Measurements from ENCODE around the gene TERT.

The TERT gene

DNA sequence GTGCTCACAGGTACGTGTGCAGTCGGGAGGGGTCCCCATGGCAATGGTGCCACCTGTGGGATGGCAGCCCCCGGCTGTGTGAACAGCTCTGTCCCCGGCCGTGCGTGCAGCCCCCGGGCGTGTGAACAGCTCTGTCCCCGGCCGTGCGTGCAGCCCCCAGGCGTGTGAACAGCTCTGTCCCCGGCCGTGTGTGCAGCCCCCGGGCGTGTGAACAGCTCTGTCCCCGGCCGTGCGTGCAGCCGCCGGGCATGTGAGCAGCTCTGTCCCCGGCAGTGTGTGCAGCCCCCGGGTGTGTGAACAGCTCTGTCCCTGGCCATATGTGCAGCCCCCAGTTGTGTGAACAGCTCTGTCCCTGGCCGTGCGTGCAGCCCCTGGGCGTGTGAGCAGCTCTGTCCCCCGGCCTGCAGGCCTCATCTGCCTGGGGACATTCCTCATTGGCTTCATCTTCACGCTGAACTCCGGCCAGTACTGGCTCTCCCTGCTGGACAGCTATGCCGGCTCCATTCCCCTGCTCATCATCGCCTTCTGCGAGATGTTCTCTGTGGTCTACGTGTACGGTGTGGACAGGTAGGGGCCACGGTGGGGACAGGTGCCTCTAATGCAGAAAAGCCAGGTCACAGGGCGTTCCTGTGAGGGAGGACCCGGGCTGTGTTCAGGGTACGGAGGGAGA, 75.6 kb downstream of the TERT start:
- no peak for DNase-seq (ENCODE audit: low read depth in 2 of 2)

DNA sequence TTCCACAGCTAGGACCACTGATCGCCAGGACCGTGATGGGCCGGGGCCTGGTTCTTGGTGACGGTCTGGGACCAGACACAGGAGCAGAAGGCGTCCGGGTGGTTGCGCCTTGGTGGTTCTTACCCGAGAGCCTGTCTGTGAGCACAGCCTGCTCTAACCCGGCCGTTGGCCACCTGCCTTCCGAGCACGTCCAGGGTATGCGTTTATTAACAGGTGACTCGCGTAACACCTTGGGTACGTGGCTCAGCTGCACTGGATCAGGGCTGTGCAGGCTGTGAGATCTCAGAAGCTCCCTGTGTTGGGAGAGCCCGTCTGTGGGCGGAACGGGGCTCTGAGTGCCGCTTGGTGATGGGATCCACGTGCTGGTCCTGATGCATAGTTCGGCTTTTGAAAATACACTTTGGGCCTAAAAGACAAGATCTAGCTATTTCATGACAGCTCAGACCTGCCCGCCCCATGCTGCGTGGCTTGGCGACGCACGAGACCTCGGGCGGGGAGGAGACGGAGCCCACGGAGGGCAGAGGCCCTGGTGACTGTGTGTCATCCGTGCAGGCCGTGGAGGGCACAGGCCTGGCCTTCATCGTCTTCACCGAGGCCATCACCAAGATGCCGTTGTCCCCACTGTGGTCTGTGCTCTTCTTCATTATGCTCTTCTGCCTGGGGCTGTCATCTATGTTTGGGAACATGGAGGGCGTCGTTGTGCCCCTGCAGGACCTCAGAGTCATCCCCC, 76.4 kb downstream of the TERT start:
- no peak for DNase-seq (ENCODE audit: low read depth in 2 of 2)

DNA sequence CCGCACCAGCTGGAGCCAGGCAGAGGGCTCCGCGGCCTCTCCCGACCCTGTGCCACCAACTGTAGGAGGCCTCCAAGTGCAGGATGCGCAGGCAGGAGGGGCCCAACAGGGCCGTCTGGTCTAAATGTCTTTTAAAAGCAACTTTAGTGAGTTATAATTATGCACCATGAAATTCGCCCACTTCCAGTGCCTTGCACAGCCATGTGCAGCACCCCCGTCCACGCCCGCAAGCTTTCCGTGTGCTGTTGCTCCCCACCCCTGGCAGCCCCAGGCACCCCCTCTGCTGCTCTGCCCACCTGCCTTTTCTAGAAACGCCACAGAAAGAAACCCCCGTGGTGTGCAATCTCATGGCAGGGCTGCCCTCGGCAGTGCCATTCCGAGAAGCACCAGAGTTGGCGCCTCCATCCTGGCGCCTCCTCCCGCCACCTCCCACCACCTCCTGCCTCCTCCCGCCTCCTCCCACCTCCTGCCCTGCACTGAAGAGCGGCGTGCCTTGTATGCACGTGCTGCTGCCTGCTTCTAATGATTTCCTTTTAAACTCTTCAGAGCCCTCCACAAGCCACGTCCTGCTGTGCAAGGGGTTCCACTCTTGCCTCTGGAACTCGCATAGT, 77.2 kb downstream of the TERT start:
- no peak for DNase-seq (ENCODE audit: low read depth in 2 of 2)

DNA sequence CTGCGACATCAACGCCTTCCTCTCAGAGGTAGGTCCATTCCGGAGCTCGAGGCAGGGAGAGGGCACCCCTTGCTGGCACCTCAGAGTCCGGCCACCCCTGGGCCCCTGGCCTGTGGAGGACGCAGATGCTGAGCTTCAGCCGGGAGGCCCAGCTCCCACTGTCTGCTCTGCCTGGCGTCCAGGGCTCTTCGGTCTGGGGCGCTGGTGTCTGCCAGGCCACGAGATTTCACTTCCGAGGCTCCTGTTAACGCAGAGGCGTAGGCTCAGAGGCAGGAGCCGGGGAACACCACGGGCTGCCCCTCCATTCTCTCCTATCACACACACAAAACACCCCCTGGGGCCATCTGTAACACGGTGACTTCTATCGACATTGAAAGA, 78.0 kb downstream of the TERT start:
- DNase-seq (ENCODE audit: low read depth in 2 of 2), result no peak

DNA sequence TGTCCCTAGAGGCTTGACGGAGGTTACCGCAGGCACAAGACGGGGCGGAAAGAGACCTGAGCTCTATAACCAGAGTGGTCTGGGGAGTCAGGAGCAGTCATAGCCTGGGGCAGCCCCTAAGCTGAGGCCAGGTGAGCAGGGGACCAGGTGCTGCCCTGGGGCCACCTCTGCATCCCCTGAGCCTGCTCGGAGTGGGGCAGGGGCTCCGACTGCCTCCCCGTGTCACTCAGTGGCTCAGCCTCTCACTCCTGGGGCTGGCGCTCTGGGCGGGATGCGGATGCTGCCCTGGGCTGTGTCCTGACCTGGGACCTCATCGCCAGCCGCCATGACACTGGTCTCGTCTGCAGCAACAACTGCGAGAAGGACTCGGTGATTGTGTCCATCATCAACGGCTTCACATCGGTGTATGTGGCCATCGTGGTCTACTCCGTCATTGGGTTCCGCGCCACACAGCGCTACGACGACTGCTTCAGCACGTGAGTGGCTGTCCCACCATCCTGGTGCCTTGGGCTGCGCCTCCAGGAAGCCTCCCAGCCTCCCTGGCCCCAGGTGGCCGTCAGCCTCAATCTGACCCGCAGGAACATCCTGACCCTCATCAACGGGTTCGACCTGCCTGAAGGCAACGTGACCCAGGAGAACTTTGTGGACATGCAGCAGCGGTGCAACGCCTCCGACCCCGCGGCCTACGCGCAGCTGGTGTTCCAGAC, 78.5 kb downstream of the TERT start:
- DNase-seq (ENCODE audit: low read depth in 2 of 2), result no peak

DNA sequence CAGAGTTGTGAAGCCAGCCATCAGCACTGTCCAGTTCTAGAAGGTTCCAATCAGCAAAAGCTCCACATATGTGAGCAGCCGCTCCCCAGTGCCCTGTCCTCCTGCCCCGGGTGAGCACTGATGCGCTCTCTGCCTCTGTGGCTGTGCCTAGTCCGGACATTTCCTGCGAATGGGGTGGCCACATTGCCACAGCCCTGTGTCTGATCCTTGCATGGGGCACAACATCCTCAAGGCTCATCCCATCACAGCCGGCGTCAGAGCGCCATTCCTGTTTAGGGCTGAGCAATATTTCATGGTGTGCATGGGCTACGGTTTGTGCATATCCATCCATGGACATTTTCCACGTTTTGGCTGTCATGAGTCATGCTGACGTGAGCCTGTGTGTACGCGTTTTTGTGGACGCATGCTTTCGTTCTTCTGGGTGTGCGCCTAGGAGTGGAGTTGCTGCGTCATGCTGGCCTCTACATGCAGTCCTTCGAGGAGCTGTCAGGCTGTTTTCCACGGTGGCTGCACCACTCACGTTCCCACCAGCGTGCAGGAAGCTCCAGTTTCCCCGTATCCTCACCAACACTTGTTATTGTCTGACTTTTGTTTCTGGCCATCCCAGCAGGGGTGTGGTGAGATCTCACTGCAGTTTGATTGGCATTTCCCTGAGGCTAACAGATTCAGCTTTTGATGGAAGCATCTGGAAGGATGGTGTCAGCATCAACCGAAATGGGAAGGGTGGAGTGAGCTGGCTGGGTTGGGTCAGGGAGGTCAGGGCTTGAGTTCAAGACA, 79.4 kb downstream of the TERT start:
- DNase-seq (ENCODE audit: low read depth in 2 of 2), result no peak

DNA sequence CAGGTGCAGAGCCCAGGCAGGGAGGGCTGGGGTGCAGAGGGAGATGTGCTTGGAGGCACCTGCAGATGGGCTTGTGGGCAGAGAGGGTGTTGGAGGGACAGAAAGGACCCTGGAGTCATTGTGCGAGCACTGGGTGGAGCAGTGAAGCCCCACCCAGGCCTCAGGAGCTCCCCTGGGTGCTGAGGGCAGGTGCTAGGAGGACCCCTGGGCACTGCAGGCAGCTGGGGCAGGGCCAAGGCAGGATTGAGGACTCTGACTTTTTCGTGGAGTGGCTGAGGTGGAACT, 80.0 kb downstream of the TERT start:
- no peak for DNase-seq (ENCODE audit: low read depth in 2 of 2)

DNA sequence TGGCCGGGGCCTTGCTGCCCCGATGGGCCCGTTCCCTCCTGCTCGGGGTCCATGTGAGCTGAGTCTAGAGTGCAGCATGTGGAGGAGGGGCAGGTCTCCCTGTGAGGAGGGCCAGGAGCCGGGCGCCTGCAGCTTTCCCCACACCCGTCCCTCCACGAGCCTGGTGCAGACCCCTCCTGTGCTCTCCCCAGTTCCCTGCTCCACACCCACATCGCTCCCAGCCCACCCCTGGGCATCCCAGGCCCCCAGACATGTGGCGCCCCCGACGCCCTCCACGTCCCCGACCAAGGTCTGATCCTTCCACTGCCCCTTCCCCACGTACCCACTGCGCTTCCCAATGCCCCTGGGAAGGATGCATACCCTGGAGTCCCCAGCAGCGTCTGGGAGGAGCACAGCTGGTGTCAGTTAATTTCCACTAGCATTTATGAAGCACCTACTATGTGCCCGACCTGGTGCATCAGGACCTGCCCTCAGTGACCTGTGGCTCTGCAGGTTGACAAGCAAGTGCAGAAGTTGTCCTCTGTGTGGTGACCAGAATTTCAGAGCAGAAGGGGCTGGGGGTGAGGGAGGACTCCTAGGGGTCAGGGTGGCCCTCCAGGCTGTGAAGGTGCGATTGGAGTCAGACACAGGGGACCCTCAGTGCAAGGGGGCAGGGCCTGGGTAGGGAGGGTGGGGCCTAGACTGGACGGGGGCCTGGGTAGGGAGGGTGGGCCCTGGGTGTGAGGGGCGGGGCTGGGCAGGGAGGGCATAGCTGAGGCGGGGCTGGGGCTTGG, 80.5 kb downstream of the TERT start:
- DNase-seq (ENCODE audit: low read depth in 2 of 2), result no peak

DNA sequence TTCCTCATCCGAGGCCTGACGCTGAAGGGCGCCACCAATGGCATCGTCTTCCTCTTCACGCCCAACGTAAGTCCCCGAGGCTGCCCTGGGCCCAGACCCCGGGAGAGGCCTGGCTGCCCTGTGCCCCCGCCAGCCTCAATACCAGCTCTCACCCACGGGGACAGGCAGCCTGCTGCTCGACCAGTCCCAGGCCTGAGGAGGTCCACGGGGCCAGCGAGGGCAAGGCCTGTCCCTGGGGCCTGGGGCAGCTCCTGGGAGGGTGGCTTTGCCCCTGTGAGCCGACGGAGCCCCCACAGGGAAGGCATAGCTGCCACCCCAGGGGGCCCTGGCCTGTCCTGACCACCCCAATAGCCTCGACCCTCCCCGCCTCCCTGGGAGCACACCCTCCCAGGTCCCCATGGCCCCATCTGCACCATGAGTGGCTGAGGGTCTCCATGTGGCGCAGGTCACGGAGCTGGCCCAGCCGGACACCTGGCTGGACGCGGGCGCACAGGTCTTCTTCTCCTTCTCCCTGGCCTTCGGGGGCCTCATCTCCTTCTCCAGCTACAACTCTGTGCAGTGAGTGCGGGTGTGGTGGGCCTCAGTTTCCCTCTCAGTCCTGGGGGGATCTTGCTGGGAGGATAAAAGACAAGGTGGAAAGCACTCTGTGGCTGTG, 81.2 kb downstream of the TERT start:
- no peak for DNase-seq (ENCODE audit: low read depth in 2 of 2)

DNA sequence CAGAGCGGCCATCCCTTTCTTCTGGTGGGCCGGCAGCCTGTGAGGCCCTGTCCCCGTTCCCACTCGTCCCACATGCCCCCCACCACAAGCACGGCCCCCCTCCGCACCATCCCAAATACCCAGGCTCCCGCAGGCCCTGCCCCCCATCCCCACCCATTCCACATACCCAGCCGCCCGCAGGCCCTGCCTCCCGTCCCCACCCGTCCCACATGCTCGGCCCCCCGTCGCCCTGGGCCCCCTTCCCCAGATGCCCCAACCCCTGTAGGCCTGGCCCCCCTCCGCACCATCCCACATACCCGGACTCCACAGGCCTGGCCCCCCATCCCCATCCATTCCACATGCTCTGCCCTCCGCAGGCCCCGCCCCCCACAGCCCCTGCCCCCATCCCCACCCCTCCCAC, 82.0 kb downstream of the TERT start:
- DNase-seq (ENCODE audit: low read depth in 2 of 2), result no peak

DNA sequence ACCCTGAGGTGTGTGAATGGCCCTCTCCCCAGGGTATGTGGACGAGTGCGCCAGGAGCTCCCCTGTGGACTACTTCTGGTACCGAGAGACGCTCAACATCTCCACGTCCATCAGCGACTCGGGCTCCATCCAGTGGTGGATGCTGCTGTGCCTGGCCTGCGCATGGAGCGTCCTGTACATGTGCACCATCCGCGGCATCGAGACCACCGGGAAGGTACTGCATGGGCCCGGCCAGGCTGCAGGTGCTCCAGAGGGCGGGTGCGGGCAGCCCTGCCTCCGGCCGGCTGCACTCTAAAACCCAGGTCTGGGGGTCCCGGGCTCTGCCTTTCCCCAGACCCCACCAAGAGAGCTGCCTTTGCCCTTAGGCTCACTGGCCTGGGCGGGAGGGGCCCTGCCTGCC, 82.6 kb downstream of the TERT start:
- DNase-seq (ENCODE audit: low read depth in 2 of 2), result no peak

DNA sequence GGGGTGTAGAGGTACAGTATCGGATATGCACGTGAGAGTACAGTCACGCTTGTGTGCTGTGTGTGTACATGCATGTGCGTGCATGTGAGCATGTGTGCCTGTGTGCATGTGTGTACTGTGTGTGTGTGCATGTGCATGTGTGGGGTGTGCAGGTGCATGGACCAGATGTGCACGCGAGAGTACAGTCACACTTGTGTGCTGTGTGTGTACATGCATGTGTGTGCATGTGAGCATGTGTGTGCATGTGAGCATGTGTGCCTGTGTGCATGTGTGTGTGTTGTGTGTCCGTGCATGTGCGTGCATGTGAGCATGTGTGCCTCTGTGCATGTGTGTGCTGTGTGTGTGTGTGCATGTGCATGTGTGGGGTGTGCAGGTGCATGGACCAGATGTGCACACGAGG, 83.2 kb downstream of the TERT start:
- no peak for DNase-seq (ENCODE audit: low read depth in 2 of 2)

DNA sequence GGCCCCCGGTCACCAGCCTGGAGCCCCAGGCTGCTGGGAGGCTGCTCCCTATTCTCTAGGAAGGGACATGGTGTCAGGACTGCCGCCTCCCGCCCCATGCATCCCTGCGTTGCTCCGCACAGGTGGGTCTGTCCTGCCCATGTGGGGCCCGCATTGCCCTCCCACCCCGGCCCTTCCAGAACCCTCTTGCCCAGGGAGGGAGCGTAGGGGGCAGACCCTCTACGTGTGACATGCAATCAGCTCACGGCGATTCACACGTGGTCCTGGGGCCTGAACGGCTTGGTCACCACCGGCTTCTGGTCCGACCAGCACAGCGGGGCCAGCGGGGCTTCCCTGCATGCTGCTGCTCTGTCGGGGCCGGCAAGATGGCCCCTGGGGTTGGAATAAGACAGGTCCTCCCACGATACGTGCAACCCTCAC, 84.0 kb downstream of the TERT start:
- DNase-seq (ENCODE audit: low read depth in 2 of 2), result no peak

DNA sequence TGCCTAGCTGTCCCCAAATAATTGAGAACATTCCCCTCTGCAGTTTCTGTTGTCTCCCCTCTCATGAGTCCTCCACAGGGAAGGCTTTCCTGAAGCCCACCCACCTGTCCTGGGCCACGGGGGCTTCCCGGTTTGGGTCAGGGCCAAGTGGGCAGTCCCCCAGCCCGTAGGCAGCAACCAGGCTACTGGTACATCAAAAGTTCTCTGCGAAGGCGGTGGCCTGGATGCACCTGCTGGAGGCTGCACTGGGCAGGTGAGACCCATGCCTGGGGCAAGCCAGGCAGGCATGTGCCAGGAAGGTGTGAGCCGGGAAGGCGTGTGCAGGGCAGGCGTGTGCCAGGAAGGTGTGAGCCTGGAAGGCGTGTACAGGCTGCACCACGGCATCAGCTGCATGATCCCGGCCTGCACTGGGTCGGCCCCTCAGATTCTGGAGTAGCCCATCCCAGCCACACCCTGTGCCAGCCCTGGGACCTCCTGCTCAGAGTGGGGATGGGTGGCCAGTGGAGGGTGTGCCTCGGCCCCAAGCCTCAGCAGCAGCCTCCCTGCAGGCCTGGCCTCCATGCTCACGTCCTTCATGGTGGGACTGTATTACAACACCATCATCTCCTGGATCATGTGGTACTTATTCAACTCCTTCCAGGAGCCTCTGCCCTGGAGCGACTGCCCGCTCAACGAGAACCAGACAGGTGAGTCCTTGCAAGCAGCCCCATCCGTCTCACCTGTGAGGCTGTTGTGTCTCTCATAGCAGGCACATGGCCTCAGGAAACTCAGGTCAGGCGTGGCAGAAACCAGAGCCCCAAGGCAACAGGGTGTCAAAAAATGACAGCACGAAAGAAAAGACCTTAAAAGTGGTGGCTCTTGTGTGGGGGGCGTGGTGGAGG, 84.7 kb downstream of the TERT start:
- DNase-seq (ENCODE audit: low read depth in 2 of 2), result no peak

DNA sequence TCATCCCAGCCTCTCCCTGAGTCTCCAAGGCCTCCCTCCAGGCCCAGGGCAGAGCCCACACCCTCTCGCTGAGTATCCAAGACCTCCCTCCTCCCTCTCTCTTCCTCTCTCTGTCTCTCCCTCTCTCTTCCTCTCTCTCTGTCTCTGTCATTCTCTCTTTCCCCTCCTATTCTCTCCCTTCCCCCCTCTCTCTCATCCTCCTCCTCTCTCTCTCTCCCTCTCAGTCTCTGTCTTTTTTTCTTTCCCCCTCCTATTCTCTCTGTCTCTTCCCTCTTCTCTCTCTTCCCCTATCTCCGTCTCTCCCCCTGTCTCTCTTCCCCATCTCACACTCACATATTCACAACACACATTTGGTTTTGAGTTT, 85.4 kb downstream of the TERT start:
- no peak for DNase-seq (ENCODE audit: low read depth in 2 of 2)

DNA sequence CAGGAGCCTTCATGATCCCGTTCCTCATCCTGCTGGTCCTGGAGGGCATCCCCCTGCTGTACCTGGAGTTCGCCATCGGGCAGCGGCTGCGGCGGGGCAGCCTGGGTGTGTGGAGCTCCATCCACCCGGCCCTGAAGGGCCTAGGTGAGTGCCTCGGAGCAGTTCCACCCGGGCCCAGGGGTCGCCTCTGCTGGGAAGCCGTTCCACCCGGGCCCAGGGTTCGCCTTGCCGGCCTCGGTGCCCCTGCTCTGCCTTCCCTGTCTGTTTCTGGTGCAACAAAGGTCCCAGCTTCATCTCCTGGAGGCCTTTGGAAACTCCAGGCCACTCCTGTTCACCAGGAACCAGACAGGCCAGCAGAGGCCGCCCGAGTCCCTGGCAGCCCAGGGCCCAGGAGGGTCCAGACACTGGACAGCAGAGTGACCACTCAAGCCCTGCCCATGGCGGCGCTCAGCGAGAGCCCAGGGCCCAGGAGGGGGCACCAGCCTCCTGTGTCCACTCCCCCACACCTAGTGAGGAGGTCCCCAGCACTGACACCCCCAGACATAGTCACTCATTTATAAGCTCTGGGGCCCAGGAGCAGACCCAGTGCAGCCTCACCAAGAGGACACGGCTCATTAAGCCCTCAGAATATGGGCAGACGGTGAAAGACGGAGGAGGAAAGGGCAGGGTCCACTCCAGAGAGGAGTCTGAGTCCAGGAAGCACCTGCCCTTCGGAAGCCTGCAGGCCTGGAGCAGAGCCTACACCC, 86.0 kb downstream of the TERT start:
- no peak for DNase-seq (ENCODE audit: low read depth in 2 of 2)

DNA sequence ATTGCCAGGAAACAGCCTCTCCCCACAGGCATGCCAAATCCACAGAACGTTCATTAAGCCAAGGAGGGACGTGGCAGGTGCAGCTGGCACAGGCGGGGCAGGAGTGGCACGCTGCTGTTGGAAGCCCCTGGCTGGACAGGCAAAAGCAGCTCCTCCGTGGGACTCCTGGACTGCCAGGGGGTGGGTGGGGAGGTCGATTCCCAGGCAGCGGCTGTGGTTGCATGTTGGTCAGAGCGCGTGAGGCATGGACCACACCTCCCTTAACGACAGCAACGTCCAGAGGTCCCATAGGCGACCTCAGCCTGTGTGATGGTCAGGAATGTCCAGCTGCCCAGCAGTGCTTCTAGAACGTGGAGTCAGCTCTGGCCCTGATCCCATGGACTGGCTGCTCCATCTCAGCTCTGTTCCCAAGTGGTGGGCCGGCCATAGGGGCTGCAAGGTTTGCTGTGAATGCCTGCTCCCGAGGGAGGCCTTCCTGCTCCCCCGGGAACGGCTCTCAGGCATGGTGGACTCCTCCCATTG, 86.6 kb downstream of the TERT start:
- no peak for DNase-seq (ENCODE audit: low read depth in 2 of 2)

DNA sequence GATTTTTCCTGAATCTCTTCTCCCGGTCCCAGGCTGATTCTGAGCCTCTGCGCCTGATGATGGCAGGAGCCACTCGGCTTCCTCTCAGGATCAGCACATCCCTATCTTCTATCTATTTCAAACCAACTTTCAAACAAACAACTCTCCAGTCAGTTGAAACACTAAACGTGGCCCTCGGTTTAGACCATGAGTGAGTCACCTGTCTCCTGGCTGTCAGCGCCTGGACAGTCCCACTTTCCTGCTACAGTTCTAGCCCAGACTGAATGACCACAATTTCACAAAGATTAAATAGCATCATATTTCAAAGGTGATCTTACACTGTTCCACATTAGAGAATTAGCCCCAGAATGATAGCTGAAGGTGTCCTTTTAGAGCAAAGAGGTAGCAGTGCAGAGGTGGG, 87.3 kb downstream of the TERT start:
- no peak for DNase-seq (ENCODE audit: low read depth in 2 of 2)
